CD4-positive, alpha-beta T cell (primary cell): ENCODE measurements around the gene KRTCAP2. TPM values are rescaled to one million over a fixed set of nuclear protein-coding genes. Genes with fewer than 3 reads are reported as not detected.
A peak's percentile ranks its signal among the peaks of the same experiment; 100 is the strongest.

Experiments used
- ATAC-seq: fragments of 200-7000 bp; cut with Tn5 transposase; one replicate; pipeline ENCODE4 v1.10.0; 2022; ENCODE audit warnings: mild to moderate bottlenecking; ENCODE audit not compliant: poor library complexity
- CTCF ChIA-PET: fragments of 350-600 bp; sonication (Branson Sonifier 250); formaldehyde crosslinking; loops from one replicate; lab custom pipeline; 2021; ENCODE audit warnings: antibody characterized with exemption, inconsistent platforms; lab: Charles Lee
- POLR2A ChIA-PET: fragments of 350-600 bp; sonication (Branson Sonifier 250); formaldehyde crosslinking; loops from one replicate; lab custom pipeline; 2021; ENCODE audit warnings: antibody characterized with exemption, inconsistent platforms; lab: Charles Lee
- DNase-seq, 14 experiments: peaks; one replicate each; pipeline ENCODE4 v3.0.0-alpha.2; 2013 to 2020; ENCODE audit warnings: mixed read lengths in 2 of 14
- H3K27ac ChIP-seq, 2 donors: one replicate each; pipeline versions ENCODE4 v1.5.1 to v1.7.0; 2013; ENCODE audit warnings: low read length in 2 of 2, low read depth in 1 of 2, mild to moderate bottlenecking in 1 of 2
- H3K27me3 ChIP-seq, 2 experiments: 1 replicate in 1 of 2; 2 replicates in 1 of 2; pipeline versions ENCODE4 v1.6.1 to v1.7.0; 2013; ENCODE audit warnings: low read length in 2 of 2, control low read depth in 1 of 2, mild to moderate bottlenecking in 1 of 2, moderate library complexity in 1 of 2; ENCODE audit not compliant: insufficient read depth in 2 of 2, control insufficient read depth in 1 of 2
- H3K36me3 ChIP-seq: one replicate; pipeline ENCODE4 v1.6.1; 2013; ENCODE audit warnings: low read length, control low read depth; ENCODE audit not compliant: insufficient read depth
- H3K4me1 ChIP-seq: one replicate; pipeline ENCODE4 v1.6.1; 2013; ENCODE audit warnings: low read length, control low read depth; ENCODE audit not compliant: insufficient read depth
- H3K4me3 ChIP-seq: one replicate; pipeline ENCODE4 v1.5.1; 2013; ENCODE audit warnings: mild to moderate bottlenecking, low read length, moderate library complexity
- H3K9me3 ChIP-seq, 2 experiments: 1 replicate in 1 of 2; 2 replicates in 1 of 2; pipeline versions ENCODE4 v1.6.1 to v1.7.0; 2013; ENCODE audit warnings: low read length in 2 of 2, mild to moderate bottlenecking in 2 of 2, control low read depth in 1 of 2, moderate library complexity in 1 of 2; ENCODE audit not compliant: control insufficient read depth in 1 of 2, insufficient read depth in 1 of 2
- H3K27ac Mint-ChIP-seq: one replicate; pipeline ENCODE4 v1.8.0; 2020; ENCODE audit warnings: mixed read lengths
- H3K27me3 Mint-ChIP-seq: one replicate; pipeline ENCODE4 v1.8.0; 2021; ENCODE audit warnings: mixed read lengths
- H3K36me3 Mint-ChIP-seq: one replicate; pipeline ENCODE4 v1.8.0; 2021; ENCODE audit warnings: low read depth, mixed read lengths
- H3K4me1 Mint-ChIP-seq: one replicate; pipeline ENCODE4 v1.8.0; 2021; ENCODE audit warnings: low read depth, mixed read lengths
- H3K4me3 Mint-ChIP-seq: one replicate; pipeline ENCODE4 v1.8.0; 2020; ENCODE audit warnings: mild to moderate bottlenecking, mixed read lengths
- H3K9me3 Mint-ChIP-seq: one replicate; pipeline ENCODE4 v1.8.0; 2020; ENCODE audit warnings: mixed read lengths
- intact Hi-C, 2 experiments: fragments of 100-400 bp; cut with DNase I in 1 of 2; cut with micrococcal nuclease in 1 of 2; formaldehyde crosslinking; loops; one replicate each; pipeline versions ENCODE4 v1.15.1 to v1.9.0; 2023 to 2025; cut with DNase I, micrococcal nuclease
- total RNA-seq, 174 experiments: library from RNA in 2 of 174; stranded (reverse) in 2 of 174; gene quantifications; one replicate each; pipeline ENCODE4 v1.2.3 and lab custom pipeline; 2021 to 2026
- TF ChIP-seq, protein P1 (sequence below): fragments of 200-600 bp; IDR thresholded peaks from one replicate; pipeline ENCODE4 v1.8.0; 2022; ENCODE audit warnings: antibody characterized with exemption, mild to moderate bottlenecking

Gene KRTCAP2
- total RNA-seq, 2 experiments from 2014 or later = 77.8 TPM

DNA sequence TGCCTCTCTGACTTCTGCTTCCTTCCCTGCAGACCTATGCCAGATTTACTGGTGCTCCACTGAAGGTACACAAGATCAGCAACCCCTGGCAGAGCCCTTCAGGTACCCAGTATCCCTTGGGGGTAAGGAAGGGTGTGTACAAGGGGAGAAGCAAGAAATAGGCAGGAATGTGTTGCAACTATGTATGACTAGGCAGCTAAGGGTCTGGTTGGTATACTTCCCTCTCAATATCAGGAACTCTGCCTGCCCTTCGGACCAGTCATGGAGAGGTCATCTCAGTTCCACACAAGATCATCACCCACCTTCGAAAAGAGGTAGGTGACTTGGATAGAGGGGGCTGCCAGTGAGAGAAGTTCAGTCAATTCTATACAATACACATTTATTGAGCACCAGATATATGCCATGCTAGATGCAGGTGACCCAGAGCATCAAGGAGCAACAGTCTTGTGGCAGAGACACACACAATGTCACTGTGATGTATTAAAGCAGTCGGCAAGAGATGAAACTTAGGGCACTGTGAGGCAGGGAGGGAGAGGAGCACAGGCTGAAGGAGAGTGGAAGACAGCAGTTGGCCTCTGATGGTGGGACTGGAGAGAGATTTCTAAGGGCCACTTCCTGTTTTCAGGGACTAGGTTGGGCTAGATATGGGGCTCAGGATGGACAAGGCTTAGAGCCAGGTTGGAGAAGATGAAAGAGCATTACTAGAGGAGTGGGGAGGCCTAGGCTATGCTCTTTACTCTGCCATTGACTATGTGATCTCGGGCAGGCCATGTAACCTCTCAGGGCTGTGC lies 37.4 kb upstream of the KRTCAP2 start:
- TF ChIP-seq, protein P1, sequence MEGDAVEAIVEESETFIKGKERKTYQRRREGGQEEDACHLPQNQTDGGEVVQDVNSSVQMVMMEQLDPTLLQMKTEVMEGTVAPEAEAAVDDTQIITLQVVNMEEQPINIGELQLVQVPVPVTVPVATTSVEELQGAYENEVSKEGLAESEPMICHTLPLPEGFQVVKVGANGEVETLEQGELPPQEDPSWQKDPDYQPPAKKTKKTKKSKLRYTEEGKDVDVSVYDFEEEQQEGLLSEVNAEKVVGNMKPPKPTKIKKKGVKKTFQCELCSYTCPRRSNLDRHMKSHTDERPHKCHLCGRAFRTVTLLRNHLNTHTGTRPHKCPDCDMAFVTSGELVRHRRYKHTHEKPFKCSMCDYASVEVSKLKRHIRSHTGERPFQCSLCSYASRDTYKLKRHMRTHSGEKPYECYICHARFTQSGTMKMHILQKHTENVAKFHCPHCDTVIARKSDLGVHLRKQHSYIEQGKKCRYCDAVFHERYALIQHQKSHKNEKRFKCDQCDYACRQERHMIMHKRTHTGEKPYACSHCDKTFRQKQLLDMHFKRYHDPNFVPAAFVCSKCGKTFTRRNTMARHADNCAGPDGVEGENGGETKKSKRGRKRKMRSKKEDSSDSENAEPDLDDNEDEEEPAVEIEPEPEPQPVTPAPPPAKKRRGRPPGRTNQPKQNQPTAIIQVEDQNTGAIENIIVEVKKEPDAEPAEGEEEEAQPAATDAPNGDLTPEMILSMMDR = no peak
- DNase-seq (peak in 2 of 14 experiments; percentile 45 to 55), ATAC-seq (no peak)
- POLR2A ChIA-PET = interaction anchor here (0.7 kb wide), 1 partner anchor 190 kb away, joined by 3 read pairs; no protein-coding TSS in a partner anchor
- intact Hi-C loops = no loop called here
- Histone ChIP-seq H3K4me3 (no peak overlapping the region), H3K9me3 (no peaks in the 10 kb centered on the region), H3K27ac (no peak overlapping the region), H3K4me1 (peaks cover 39% of the 10 kb centered on the region), H3K27me3 (no peaks in the 10 kb centered on the region), H3K36me3 (peaks cover 11% of the 10 kb centered on the region)
- peaks cover 20% of the 10 kb centered on the region for H3K36me3 Mint-ChIP-seq
- peak overlapping the region; percentile 32 for H3K27ac Mint-ChIP-seq
- CTCF ChIA-PET = interaction anchor here (2.8 kb wide), 1 partner anchor 17 kb away, joined by 15 read pairs; no protein-coding TSS in a partner anchor
- H3K4me3 Mint-ChIP-seq = peak overlapping the region; percentile 54
- H3K27me3 Mint-ChIP-seq = no peaks in the 10 kb centered on the region
- H3K9me3 Mint-ChIP-seq = no peaks in the 10 kb centered on the region
- H3K4me1 Mint-ChIP-seq = peaks cover 37% of the 10 kb centered on the region

DNA sequence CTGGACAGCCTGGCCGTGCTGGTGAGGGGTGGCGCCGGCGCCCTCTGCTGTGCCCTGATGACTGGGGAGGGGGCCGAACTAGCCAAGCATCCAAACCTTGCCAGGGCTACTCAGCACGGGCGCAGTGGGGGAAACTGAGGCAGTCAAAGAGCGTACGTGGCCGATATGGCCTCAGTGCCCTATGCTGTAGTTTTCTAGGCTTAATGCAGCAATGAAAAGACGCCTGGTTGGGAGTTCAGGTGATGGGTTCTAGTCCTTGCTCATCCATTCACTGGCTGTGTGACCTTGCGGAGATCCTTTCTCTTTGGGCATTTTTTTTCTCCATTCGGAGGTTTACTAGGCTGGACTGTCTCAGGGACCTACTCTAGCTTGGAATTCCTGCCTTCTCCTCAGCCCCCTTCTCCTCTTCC lies 36.2 kb upstream of the KRTCAP2 start:
- Mint-ChIP-seq H3K27ac (peak overlapping the region; percentile 96), H3K4me3 (peak overlapping the region; percentile 94), H3K9me3 (no peaks in the 10 kb centered on the region), H3K4me1 (peaks cover 31% of the 10 kb centered on the region), H3K27me3 (no peaks in the 10 kb centered on the region), H3K36me3 (peaks cover 13% of the 10 kb centered on the region)
- ChIA-PET POLR2A (interaction anchor here (1.0 to 3.7 kb wide), 8 partner anchors 16 to 114 kb away, joined by 3 to 42 read pairs (median 10); partner anchors contain the start of genes FDPS, KRTCAP2 and SCAMP3), CTCF (interaction anchor here (0.7 to 3.0 kb wide), 5 partner anchors 15 to 36 kb away, joined by 3 to 15 read pairs (median 6); partner anchors contain the start of gene KRTCAP2)
- H3K9me3 ChIP-seq = no peaks in the 10 kb centered on the region
- TF ChIP-seq, protein P1 = no peak
- intact Hi-C loops = loop anchor here (2.0 to 5.0 kb wide), 3 partner anchors 15 to 72 kb away; partner anchors contain the start of gene SLC50A1 (in 1 of the 2)
- H3K4me3 ChIP-seq = peak overlapping the region; percentile 69
- peak overlapping the region; percentile 99 to 100 for H3K27ac ChIP-seq
- H3K4me1 ChIP-seq = peaks cover 30% of the 10 kb centered on the region
- peaks cover 11% of the 10 kb centered on the region for H3K36me3 ChIP-seq
- DNase-seq (no peak), ATAC-seq (no peak)
- no peaks in the 10 kb centered on the region for H3K27me3 ChIP-seq

DNA sequence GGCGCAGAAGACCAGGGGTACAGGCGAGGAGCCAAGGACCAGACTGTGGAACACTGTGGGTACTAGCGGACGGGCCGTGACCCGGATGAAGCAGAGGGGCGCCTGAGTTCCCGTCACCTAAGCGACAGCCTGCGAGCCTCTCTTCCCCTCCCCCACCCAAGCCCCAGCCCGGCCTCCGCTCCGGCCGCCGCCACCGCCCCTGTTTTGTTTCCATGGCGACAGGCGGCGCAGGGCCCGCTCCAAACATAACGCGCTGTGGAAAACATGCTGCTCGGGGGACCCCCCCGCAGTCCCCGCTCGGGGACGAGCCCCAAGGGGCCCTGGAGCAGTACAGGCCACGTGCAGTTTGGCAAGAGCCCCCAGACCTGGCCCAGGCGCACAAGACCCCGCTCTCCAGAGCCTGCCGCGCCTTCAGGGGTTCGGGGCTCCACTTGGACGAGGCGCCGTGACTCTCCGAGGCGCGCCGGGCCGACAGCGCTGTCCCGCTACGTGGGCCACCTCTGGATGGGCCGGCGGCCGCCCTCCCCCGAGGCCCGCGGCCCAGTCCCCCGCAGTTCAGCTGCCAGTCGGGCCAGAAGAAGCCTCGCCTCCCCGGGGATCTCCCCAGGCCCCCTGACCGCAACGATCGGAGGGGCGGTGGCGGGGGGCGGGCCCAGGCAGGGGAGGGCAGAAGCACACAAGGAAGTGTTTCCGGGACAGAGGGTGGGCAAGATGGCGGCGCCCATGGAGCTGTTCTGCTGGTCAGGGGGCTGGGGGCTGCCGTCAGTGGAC lies 35.6 kb upstream of the KRTCAP2 start, which contains the start of gene MTX1:
Gene MTX1, plus strand, starts transcription at position 155 of the 771 bp plus-strand sequence. Its CDS starts 110 bp downstream, at position 265.
- Mint-ChIP-seq H3K9me3 (no peaks in the 10 kb centered on the region), H3K4me1 (peaks cover 31% of the 10 kb centered on the region), H3K27ac (peak within 1 kb of the TSS; percentile 96), H3K4me3 (peak within 1 kb of the TSS; percentile 94), H3K36me3 (peaks cover 13% of the 10 kb centered on the region), H3K27me3 (no peaks in the 10 kb centered on the region)
- Histone ChIP-seq H3K9me3 (no peaks in the 10 kb centered on the region), H3K27ac (peak within 1 kb of the TSS; percentile 99 to 100), H3K27me3 (no peaks in the 10 kb centered on the region), H3K4me1 (peaks cover 30% of the 10 kb centered on the region), H3K36me3 (peaks cover 11% of the 10 kb centered on the region), H3K4me3 (peak within 1 kb of the TSS; percentile 69)
- ATAC-seq (peak; percentile 80), DNase-seq (peak; percentile 73 to 95 (median 86))
- TF ChIP-seq, protein P1 = no peak
- POLR2A ChIA-PET = interaction anchor here (0.9 to 3.7 kb wide), 10 partner anchors 16 to 115 kb away, joined by 3 to 42 read pairs (median 6); partner anchors contain the start of genes FDPS, KRTCAP2 and SCAMP3
- CTCF ChIA-PET = interaction anchor here (0.7 to 3.0 kb wide), 7 partner anchors 15 to 115 kb away, joined by 3 to 15 read pairs (median 6); partner anchors contain the start of gene KRTCAP2
- intact Hi-C loops = loop anchor here (2.0 to 5.0 kb wide), 3 partner anchors 14 to 71 kb away; partner anchors contain the start of gene SLC50A1 (in 1 of the 2)
